Measurements from ENCODE around the gene EXOG. TPM values are rescaled to one million over a fixed set of nuclear protein-coding genes. Genes with fewer than 3 reads are reported as not detected.

The EXOG gene, protein sequence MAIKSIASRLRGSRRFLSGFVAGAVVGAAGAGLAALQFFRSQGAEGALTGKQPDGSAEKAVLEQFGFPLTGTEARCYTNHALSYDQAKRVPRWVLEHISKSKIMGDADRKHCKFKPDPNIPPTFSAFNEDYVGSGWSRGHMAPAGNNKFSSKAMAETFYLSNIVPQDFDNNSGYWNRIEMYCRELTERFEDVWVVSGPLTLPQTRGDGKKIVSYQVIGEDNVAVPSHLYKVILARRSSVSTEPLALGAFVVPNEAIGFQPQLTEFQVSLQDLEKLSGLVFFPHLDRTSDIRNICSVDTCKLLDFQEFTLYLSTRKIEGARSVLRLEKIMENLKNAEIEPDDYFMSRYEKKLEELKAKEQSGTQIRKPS
- 10 to 100 TPM; 16.9 to 20.9 (median 19.2) TPM for total RNA-seq
- polyA plus RNA-seq: 1 to 10 TPM; 3.9 to 8.6 (median 8.2) TPM
- long read RNA-seq, donor 1, partial matches to known transcripts: 0 of 3 reads
- long read RNA-seq, donor 1, other reads (novel, unspliced or antisense): 0 of 3 reads
- long read RNA-seq, donor 2, partial matches to known transcripts: 0 of 3 reads
- long read RNA-seq, donor 2, other reads (novel, unspliced or antisense): 0 of 3 reads

DNA sequence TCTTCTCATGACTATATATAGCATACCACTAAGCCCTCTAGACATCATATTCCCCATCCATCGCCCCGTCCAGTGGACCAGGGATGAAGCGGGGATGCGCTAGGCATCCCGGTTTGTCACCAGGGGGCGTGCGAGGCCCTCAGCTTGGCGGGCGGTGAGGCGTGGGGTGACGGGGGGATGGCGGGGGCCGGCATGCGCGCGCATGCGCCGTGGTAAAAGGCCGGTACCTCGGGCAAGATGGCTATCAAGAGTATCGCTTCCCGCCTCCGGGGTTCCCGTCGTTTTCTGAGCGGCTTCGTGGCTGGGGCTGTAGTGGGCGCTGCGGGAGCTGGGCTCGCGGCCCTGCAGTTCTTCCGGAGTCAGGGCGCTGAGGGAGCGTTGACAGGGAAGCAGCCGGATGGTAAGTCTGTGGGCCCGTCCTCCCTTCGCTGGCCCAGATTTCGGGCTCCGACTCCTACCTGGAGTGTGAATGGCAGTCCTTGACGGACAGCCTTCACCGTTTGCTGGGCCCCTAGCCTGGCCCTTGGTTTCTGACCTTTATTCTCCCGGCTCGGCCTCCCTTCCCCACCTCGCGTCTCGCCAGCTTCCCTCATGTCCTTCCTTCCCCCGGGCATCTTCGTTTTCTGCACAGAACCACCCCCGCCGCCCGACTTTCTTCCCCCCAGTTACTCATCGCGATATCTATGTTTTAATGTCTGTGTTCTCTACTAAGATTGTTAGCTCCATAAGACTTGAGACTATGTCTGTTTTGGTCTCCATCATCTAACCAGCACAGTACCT, at the start of gene EXOG:
TSS of gene EXOG (plus strand) at position 210 of the 780 bp plus-strand sequence. CDS start at position 238, 28 bp downstream.
- WGBS, 5 donors: 0 to 1% (median 0%) methylated on average over 37 to 53 of the region's 53 CpGs
- TF ChIP-seq, protein P1, sequence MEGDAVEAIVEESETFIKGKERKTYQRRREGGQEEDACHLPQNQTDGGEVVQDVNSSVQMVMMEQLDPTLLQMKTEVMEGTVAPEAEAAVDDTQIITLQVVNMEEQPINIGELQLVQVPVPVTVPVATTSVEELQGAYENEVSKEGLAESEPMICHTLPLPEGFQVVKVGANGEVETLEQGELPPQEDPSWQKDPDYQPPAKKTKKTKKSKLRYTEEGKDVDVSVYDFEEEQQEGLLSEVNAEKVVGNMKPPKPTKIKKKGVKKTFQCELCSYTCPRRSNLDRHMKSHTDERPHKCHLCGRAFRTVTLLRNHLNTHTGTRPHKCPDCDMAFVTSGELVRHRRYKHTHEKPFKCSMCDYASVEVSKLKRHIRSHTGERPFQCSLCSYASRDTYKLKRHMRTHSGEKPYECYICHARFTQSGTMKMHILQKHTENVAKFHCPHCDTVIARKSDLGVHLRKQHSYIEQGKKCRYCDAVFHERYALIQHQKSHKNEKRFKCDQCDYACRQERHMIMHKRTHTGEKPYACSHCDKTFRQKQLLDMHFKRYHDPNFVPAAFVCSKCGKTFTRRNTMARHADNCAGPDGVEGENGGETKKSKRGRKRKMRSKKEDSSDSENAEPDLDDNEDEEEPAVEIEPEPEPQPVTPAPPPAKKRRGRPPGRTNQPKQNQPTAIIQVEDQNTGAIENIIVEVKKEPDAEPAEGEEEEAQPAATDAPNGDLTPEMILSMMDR (IDR thresholded peaks at IDR 0.05 in 8 of 11, conservative IDR thresholded peaks at IDR 0.05 in 3 of 11): peak; percentile 71 to 95 (median 83)
- TF ChIP-seq POLR2A (IDR thresholded peaks at IDR 0.05) (no peak), POLR2AphosphoS5 (IDR thresholded peaks at IDR 0.05) (peak; percentile 63 to 82 (median 76))
- Histone ChIP-seq H3K27me3 (replicated peaks in 1 of 7) (no peaks in the 10 kb centered on the region), H3K36me3 (peaks cover 0 to 30% (median 4%) of the 10 kb centered on the region in 6 donors), H3K4me1 (peaks cover 6 to 32% (median 12%) of the 10 kb centered on the region in 6 donors), H3K9me3 (no peaks in the 10 kb centered on the region), H3K27ac (peak within 1 kb of the TSS; percentile 49 to 86 (median 78)), H3K4me3 (peak within 1 kb of the TSS; percentile 67 to 91 (median 80))
- DNase-seq: peak; percentile 97
- intact Hi-C loops (cut with DNase I; ENCODE audit: low total_unique reads): no loop called here

- DNase-seq: no peak
- intact Hi-C loops (cut with DNase I; ENCODE audit: low total_unique reads): no loop called here
- Histone ChIP-seq H3K27ac (no peak overlapping the region), H3K27me3 (replicated peaks in 1 of 7) (no peaks in the 10 kb centered on the region), H3K9me3 (peaks cover 0 to 6% (median 0%) of the 10 kb centered on the region in 8 donors), H3K36me3 (no peaks in the 10 kb centered on the region), H3K4me3 (no peak overlapping the region), H3K4me1 (no peaks in the 10 kb centered on the region)
- TF ChIP-seq, protein P1 (IDR thresholded peaks at IDR 0.05 in 8 of 11, conservative IDR thresholded peaks at IDR 0.05 in 3 of 11): no peak
- TF ChIP-seq POLR2A (IDR thresholded peaks at IDR 0.05) (no peak), POLR2AphosphoS5 (IDR thresholded peaks at IDR 0.05) (no peak)
Measured at GRCh38 chr3:38446812-38447211, 49.3 kb upstream of the EXOG start.

GRCh38 chr3:38450853-38451252, 45.3 kb upstream of the EXOG start:
- intact Hi-C loops (cut with DNase I; ENCODE audit: low total_unique reads): no loop called here
- no peak overlapping the region for H3K27ac ChIP-seq
- TF ChIP-seq, protein P1 (IDR thresholded peaks at IDR 0.05 in 8 of 11, conservative IDR thresholded peaks at IDR 0.05 in 3 of 11): no peak
- TF ChIP-seq POLR2AphosphoS5 (IDR thresholded peaks at IDR 0.05): no peak
- no peak for TF ChIP-seq POLR2A (IDR thresholded peaks at IDR 0.05)
- WGBS, 5 donors: 93 to 99% (median 96%) methylated on average over 3 of the region's 3 CpGs
- peaks cover 5 to 29% (median 23%) of the 10 kb centered on the region in 6 donors for H3K4me1 ChIP-seq
- no peaks in the 10 kb centered on the region for H3K36me3 ChIP-seq
- peaks cover 0 to 34% (median 10%) of the 10 kb centered on the region in 7 donors for H3K27me3 ChIP-seq (replicated peaks in 1 of 7)
- H3K9me3 ChIP-seq: peaks cover 0 to under 1% (median 0%) of the 10 kb centered on the region in 8 donors
- no peak overlapping the region for H3K4me3 ChIP-seq
- no peak for DNase-seq

Measured in spleen (tissue), 13 donors.